ENCODE measurements around the gene GSE1.

Gene GSE1

DNA sequence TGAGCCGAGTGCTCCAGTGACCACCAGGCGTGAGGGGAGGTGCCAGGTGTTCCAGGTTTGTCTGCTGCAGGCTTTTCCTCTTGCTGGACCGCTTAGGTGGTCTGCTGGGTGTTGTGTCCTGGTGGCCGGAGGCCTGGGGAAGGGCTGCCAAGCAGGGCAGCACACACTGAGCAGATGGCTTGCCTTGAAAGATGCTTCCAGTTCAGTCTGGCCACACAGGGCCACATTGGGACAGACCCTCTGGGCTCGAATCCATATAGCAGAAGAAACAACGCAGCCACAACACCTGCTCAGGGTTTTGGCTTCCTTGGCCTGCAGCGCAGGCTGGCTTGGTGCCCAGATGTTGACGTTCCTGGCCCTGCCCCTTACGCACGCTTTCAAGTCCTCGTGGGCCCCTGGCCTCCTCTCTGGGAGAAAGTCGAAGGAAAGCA lies 50.8 kb downstream of the GSE1 start:
- DNase-seq, result no peak

DNA sequence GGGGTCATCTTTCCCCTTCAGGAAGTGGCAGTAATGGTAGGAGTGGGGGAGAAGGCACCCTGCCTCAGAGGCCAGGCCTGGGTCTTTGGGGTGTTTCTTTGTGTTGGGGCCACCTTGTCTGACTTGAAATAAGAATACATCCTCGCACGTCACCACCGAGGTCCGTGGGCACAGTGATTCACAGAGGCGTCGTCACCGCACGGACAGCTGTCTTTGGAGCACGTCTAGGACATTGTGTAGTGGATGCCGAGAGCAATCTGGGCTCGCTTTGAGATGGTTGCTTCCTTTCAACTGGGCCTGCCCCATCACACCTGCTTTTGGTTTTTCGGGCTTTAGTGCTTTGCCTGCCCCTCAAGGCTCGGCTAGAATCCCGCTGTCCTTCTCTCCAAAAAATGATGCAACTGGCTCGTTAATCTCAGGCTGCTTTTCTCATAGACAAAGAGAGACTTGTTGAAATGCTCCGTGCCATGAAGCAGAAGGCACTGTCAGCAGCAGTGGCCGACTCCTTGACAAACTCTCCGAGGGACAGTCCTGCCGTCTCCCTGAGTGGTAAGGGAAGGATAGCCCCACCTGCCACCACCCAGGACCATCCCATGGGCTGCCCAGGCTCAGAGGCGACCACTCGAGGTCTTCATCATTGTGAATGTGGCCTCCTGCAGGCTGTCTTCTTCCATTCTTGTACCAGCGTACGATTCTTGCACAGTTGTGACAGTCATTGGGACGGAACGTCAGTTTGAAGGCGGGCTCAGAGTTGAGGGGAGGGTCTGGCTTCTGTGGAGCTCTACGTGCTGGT lies 51.7 kb downstream of the GSE1 start:
- DNase-seq, result no peak

DNA sequence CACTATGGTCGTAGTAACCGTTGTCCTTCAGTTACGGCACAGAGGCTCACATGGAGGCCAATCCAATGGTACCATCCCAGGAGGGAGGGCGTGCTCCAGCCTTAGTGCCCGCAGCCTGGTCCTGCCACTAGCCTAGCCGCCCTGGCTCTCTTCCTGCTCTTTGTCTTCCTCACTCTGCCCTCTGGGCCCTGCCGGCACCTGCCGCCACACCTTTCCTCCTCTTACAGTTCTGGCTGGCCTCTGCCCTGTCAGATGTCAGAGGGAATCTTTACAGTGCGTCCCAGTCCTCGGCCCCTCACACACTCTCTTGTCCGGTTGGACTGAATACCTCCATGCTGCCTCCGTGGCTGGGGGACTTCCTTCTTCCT lies 52.2 kb downstream of the GSE1 start:
- DNase-seq, result no peak

DNA sequence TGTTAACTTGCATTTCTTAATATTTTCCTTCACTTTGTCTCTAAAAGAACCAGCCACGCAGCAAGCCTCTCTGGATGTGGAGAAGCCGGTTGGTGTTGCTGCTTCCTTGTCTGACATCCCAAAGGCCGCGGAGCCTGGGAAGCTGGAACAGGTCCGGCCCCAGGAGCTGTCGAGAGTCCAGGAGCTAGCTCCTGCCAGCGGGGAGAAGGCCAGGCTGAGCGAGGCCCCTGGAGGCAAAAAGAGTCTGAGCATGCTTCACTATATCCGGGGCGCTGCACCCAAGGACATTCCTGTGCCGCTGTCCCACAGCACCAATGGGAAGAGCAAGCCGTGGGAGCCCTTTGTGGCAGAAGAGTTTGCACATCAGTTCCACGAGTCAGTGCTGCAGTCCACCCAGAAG lies 52.8 kb downstream of the GSE1 start:
- DNase-seq, result no peak

DNA sequence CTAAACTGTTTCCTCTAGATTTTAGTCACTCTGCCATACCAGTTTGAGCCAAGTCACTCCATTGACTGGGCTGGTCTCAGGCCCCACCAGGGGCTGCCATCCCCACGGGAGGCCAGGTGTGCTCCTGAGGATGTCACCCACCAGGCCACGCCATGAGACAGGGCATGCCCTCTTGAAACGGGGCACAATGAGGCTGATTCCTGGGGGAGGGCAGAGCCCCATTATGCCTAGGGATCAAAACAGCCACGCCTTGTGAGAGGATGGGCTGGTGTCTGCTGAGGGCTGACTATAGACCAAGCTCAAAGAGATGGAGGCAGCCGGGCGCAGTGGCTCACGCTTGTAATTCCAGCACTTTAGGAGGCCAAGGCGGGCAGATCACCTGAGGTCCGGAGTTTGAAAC lies 54.1 kb downstream of the GSE1 start:
- DNase-seq, result no peak

DNA sequence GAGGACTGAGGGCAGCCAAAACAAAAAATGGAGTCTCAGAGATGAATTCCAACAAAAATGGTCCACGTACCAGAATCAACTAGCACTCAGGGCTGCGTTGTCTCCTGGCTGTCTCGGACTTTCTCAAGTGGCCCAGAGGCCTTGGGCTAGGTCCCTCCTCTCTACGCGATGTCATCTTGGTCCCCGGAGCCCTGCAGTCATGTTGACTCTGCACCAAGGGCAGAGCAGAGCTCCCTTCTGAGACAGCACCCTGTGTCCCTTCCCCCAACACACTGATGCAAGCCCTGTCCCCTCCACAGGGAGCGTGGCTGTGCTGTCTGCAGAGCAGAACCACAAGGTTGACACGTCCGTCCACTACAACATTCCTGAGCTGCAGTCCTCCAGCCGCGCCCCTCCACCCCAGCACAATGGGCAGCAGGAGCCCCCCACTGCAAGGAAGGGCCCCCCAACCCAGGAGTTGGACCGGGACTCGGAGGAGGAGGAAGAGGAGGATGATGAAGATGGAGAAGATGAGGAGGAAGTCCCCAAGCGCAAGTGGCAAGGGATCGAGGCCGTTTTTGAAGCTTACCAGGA lies 54.8 kb downstream of the GSE1 start:
- DNase-seq, result no peak

DNA sequence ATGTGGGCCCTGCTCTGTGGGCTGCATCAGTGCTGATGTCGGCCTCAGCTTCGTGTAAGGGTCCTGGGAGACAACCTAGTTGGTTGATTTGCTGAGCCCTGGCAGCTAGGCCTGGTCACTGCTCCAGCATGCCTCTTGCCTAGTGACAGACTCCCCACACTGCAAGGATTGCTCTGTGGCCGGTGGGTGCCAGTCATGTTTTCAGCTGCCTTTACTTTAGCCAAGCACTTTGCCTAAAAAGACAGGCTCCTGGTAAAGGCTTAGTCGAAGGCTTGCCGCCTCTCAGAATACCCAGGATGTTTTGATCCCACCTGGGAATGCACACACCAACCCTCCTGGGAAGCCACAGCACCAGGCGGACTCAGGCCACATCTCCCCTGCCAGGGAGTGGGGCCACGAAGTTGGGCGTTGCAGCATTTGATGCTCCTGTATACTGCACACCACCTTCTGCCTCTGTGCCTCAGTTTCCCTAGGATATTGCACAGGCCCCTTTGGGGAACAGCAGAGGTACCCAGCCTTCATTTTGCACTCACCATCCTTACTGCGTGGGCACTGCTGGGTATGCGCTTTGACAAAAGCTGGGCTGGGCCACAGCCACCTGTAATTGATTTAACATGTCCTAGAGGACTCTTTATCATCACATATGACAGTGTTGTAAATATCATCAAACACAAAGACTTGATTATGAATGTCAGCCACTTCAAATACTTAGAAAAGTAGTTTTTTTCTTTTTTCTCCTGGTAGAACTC lies 55.7 kb downstream of the GSE1 start:
- DNase-seq, result no peak

DNA sequence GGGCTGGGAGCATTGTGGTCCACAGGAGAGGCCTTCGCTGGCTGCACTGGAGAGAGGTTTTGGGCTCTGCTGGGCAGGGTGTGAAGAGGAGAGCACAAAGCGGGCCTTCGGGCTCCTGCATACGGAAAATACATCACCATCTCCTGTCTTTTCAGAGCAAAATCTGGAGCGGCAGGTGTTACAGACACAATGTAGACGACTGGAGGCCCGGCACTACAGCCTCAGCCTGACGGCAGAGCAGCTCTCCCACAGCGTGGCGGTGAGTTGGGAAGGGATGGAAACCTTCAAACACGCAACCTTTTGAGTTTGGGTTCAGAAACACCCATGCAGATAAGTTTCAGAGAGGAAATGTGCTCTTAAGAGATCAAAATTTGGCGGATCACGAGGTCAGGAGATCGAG lies 57.7 kb downstream of the GSE1 start:
- no peak for DNase-seq

DNA sequence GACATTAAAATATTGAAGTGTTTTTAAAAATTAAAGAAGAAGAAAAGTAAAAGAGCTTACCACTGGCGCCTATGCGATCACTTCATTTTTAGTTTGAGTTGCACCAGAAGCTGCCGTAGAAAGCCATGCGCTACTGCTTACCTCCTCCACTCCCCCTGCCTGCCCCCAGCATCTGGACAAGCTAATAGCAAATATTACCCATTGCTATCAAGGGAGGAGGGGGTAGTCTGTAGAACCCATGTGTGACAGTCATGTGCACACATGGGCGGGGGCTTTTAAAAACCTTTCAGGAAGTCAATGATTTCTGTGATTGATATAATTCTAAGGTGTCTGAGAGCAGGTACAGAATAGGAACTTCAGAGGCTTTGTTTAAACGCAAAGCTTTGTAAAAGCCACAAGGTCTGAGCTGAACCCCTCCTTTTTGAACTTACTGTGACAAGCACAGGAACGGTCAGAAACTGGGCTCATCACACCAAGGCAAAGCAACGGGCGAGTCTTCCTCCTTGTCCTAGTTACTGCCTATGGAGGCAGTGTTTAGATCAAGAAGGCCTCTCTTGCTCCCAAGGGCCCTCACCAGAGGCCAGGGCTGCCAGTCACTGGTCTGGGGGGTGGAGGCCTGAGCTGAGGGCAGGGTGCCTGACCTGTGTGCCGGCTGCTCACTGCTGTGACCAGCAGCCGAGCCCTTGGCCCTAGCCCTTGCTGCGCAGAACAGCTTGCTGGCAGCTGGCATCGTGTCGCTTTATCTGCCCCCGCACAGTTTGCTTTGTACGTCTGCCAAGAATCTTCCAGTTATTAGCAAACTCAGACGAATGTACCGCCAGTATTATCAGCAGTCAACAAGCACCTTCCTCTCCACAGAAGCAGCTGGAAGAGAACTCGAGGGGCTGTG lies 60.7 kb downstream of the GSE1 start:
- no peak for DNase-seq

DNA sequence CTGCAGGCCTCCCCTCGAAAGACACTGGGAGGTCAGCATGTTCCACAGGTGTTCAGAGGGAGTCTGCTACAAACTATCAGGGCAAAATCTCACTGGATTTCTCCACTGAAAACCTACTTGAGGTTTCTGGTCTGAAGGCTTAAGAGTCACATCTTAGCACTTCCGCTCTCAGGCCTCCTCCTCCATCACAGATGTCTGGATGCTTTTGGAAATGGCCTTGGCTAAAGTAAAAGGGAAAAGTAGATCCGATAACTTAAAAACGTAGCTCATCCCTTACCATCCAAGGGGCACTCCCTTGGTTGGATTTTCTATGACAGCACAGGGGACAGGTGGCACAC lies 61.3 kb downstream of the GSE1 start:
- DNase-seq, result no peak

DNA sequence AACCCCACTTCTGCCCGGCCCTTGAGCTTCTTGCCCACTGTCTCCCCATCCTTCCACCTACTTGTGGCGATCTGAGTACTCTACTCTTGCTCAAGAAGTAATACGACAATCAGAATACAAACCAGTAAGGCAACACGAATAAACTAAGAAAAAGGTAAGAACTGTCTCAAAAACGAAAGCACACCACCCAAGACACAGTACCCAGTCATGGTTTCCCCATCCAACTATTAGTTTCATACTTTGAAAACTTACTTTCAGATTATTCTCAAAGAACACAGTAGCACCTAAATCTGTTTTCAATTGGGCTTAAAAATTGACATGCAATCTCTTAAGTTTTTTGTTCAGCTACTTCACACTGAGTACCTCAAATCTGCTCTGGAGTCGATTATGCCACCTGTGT lies 61.7 kb downstream of the GSE1 start:
- no peak for DNase-seq

DNA sequence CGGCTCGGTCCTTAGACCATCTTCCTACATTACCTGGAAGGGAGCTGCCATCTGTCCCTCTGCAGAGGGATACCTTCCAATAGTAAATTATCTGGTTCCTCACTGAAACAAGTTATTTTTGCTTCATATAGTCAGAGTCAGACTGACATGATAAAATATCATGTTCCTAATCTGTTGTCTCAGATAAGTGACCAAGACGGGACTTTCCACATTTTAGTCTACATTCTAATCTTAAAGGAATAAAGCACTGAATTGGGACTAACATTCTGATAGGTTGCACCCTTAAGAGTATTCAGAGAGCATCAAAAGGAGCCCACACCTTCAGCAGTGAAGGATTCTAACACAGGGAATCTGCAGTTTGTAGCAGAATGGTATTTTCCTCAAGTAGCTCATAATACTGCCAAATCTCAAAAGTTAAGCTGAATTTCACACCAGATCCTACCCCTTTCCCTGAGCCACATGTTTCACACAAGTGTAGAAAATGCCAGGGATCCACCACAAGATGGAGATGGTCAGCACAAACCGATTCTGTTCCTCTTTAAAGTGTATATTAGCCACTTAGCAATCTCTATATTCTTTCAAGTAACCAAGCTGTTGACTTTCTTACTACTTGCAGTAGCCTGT lies 62.2 kb downstream of the GSE1 start:
- peak; percentile 26 for DNase-seq

DNA sequence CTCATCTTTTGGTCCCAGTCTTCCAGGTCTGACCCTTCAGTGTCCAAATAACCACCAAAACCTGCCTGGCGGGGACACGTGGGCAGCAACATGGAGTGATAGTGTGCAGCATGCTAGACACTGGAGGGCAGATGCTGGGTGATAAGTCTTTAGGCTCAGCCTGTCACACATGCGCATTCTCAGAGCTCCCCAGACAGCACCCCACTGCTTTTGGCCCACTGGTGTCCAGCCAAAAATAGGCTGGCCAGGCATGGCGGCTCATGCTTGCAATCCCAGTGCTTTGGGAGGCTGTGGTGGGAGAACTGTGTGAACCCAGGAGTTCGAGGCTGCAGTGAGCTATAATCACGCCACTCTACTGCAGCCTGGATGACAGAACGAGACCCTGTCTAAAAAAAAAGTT lies 63.3 kb downstream of the GSE1 start:
- no peak for DNase-seq

DNA sequence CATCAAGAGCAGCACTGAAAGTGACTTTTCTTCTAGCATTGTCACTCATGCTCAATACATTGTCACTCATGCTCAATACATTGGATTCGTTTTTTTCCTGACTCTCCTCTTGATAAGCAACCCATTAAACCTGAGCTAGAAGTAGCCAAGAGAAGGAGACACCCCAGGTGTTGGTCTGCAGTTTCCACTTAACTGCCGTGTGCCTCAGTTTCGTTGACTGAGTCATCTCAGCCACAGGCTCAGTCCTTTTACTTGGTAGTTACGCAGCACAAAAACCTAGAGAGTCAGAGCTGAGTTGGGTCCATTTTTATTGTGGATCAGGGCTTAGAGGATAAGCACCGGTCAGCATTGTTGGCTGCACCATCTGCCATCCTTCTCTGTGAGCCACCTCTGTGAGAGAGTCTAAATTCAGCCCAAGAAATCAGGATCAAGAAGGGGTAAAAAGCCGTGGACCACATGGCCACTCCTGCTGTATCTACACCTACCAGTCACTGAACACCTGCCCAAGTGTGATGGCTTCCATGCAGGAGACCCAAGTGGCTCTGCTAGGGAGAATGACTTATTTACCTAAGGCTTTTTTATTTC lies 64.4 kb downstream of the GSE1 start:
- no peak for DNase-seq

DNA sequence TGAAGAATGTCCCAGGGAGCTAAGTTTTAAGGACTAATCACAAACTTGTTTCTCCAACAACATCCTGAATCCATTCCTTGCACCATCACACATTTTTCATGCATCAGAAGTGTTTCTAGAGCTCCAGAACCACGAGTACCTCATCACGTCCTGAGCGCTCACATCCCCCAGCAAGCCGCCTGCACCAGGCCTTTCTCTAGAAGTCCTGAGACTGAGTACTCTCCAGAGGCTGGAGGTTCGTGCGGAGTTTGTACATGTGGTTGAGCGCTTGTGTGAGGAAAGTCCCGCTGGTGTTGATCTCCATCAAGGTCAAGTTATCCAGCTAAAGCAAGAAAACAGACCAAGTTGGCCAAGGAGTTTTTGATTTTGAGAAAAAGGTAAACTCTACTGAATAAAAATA lies 64.9 kb downstream of the GSE1 start:
- DNase-seq, result no peak

DNA sequence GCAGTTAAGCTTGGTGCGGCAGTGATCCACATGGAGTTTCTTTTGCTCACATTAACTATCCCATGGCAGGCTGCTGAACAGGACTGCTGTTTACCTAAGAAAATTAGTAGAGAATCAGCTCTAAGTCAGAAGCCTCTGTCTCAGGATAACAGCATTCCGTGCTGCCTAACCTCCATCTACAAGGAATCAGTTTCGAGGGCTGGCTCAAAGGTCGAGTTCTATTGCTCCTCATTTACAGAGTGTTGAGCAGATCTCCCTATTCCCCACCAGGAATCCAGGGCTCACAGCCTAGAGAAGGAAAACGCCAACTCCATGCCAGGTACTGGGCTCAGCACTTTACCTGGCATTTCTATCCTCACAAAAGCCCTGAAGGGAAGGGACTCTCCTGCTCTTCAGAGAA lies 65.7 kb downstream of the GSE1 start:
- no peak for DNase-seq

DNA sequence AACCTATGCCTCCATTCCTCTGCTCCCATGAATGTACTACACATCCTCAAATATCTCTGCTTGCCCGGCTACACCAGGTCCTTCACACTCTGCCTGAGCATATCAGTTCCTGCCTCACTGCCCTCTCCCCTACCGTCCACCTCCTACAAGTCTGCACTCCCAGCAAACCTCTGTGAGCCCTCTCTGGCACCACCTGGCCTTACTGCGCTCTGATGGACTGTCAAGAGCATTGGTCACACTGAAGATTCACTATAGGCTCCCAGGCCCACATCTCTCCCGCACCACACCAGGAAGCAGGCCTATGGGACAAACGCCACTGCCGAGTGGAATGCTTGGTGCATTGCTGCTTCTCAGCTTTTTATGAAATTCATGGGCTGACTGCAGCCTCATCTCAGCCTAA lies 66.7 kb downstream of the GSE1 start:
- no peak for DNase-seq

DNA sequence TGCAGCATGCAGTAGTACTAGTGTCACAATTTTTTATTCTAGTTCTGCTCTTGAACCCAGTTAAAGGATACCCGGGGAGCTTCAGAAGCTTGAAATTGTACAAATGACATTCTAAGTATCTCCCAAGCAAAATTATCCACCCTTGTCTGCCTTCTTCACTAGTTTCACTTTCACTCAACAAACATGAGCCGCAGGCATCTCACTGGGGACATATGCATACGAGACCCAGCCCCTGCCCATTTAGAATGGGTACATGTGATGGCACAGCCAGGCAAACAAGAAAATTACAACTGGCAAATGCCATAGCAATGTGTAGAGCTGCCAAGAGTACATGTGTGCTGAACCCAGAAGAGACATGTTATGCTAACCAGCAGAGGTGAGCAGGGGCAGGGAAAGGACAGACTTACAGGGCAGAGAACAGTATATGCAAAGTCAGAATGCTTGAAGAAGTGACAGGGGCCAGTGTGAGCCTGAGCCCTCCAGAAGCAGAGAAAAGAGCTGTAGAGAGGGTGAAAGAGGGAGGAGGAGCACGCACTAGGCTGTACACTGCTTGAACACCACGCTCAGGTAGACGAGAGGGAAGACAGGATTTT lies 67.3 kb downstream of the GSE1 start:
- DNase-seq, result no peak

DNA sequence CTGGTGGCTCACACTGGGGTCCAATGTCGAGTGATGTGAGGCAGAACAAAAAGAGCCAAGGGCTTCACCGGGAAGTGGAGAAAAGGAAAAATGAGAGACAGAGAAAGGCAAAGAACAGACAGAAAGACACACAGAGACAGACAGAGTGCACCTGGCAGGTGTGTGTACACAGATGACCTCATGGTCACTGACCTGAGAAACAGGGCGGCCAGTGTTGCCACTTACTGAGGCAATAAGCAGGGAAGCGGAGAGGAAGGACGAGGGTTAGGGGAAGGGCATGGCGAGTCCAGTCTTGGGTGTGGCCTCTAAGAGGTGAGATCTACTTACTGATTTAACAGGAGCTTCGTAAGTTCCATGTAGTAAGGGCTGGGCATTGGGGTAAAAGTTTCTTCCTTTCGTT lies 68.1 kb downstream of the GSE1 start:
- no peak for DNase-seq

DNA sequence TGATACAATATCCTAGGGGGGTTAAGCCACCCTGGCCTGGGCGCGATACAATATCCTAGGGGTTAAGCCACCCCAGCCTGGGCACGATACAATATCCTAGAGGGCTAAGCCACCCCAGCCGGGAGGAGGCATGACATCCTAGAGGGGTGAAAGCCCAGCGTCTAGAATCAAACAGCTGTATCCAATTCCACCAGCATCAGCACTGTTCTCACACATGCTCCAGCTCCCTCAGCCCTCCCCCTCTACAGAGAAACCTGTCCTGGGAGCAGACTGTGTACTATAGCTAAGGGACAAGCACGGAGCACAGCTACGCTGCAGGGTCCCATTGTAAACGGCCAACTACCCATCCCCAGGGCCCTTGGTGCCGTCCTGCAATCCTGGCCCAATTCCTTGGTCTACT lies 69.4 kb downstream of the GSE1 start:
- DNase-seq, result no peak

DNA sequence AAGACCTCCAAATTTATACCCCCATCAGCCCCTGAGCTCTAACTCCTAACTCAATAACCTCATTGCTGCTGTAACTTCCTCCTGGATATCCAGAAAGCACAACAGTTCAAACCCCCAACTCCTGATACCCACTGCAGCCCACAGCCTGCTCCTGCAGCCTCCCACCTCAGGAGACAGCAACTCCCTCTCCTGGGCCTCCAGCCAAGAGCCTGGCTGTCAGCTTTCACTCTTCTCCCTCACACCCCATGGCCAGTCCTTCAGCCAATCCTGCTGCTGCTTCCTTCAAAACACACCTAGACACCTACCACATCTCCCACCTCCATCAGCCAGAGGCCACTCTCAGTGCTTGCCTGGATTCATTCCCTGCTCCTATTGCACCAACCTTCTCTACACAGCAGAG lies 70.2 kb downstream of the GSE1 start:
- no peak for DNase-seq

DNA sequence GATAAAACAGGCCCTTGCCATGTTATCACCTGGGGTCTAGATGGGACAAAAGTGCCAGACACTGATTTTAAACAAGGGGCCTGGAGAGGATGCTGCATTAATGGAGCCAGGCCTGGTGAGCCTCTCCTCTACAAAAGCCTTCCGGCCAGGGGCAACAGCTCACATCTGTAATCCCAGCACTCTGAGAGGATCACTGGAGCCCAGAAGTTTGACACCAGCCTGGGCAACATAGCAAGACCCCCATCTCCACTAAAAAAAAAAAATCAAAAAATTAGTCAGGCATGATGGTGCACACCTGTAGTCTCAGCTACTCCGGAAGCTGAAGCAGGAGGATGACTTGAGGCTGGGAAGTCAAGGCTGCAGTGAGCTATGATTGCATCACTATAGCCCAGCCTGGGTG lies 72.1 kb downstream of the GSE1 start:
- no peak for DNase-seq

Data from HCEC 1CT (cell line).